Testis (tissue), 2 donors: ENCODE measurements around the gene DUSP7.

Source experiments
- CTCF ChIP-seq, 3 experiments: fragments of 450-650 bp in 2 of 3; fragments of 200-600 bp in 1 of 3; sonication (generic) in 1 of 3; IDR thresholded peaks; one replicate each; pipeline ENCODE4 v1.5.1; 2016 to 2019; ENCODE audit warnings: antibody characterized with exemption in 3 of 3, mild to moderate bottlenecking in 2 of 3, moderate library complexity in 1 of 3
- POLR2A ChIP-seq: fragments of 450-650 bp; IDR thresholded peaks from one replicate; pipeline ENCODE4 v1.6.1; 2017; ENCODE audit warnings: antibody characterized with exemption, mild to moderate bottlenecking, moderate library complexity

GRCh38 chr3:52036222-52036694, 20.1 kb downstream of the DUSP7 start:
- TF ChIP-seq CTCF (IDR thresholded peaks at IDR 0.05) (no peak), POLR2A (no peak)
